Esophagus squamous epithelium (tissue), 5 donors: Measurements from ENCODE around the gene SLC43A3. TPM values are rescaled to one million over a fixed set of nuclear protein-coding genes. Genes with fewer than 3 reads are reported as not detected.

Experiments
- DNase-seq: peaks from one replicate; lab custom pipeline; 2025; lab: John Stamatoyannopoulos, UW
- H3K27ac ChIP-seq, 4 donors: fragments of 200-600 bp; sonication (generic); one replicate each; pipeline ENCODE4 v1.5.1; 2016 to 2019; ENCODE audit warnings: mild to moderate bottlenecking in 1 of 4
- H3K27me3 ChIP-seq, 4 donors: fragments of 200-600 bp; sonication (generic); 1 replicate in 3 of 4; 2 replicates in 1 of 4; pipeline versions ENCODE4 v1.5.1 to v1.6.0; 2017 to 2021; ENCODE audit warnings: antibody characterized with exemption in 1 of 4
- H3K36me3 ChIP-seq, 3 donors: fragments of 200-600 bp; sonication (generic); one replicate each; pipeline ENCODE4 v1.5.1; 2016 to 2019
- H3K4me1 ChIP-seq, 3 donors: fragments of 200-600 bp; sonication (generic); one replicate each; pipeline ENCODE4 v1.5.1; 2017 to 2019
- H3K4me3 ChIP-seq, 4 donors: fragments of 200-600 bp; sonication (generic); 1 replicate in 3 of 4; 2 replicates in 1 of 4; pipeline ENCODE4 v1.5.1; 2016 to 2019; ENCODE audit warnings: mild to moderate bottlenecking in 2 of 4, moderate library complexity in 1 of 4
- H3K9me3 ChIP-seq, 3 donors: fragments of 200-600 bp; sonication (generic); one replicate each; pipeline ENCODE4 v1.5.1; 2016 to 2019
- CTCF ChIP-seq, 6 experiments: fragments of 450-650 bp in 4 of 6; fragments of 200-600 bp in 2 of 6; sonication (generic) in 2 of 6; IDR thresholded peaks; one replicate each; pipeline ENCODE4 v1.5.1; 2016 to 2019; ENCODE audit warnings: antibody characterized with exemption in 6 of 6, mild to moderate bottlenecking in 4 of 6, moderate library complexity in 4 of 6
- POLR2A ChIP-seq, 4 donors: fragments of 450-650 bp; IDR thresholded peaks; one replicate each; pipeline ENCODE4 v1.6.1; 2017; ENCODE audit warnings: antibody characterized with exemption in 4 of 4, mild to moderate bottlenecking in 4 of 4, moderate library complexity in 3 of 4
- WGBS, 2 donors: methylation state at CpG; one replicate each; pipeline ENCODE4 v1.1.5; 2018; 5-methylcytosine and 5-hydroxymethylcytosine counted together
- intact Hi-C: fragments of 100-400 bp; cut with DNase I; formaldehyde crosslinking; loops from one replicate; pipeline ENCODE4 v1.15.0; 2022
- total RNA-seq, 4 donors: library from RNA; depleted of rRNA; stranded (reverse); fragments of >200 nt; gene quantifications; one replicate each; pipeline ENCODE4 v1.1.0, GENCODE V29; 2016
- donor health status: DM: yes; HTN: yes; CAD: no.

SLC43A3 gene
- total RNA-seq, 4 donors from 2014 or later, result 54.1 to 90.9 (median 75.6) TPM

- Histone ChIP-seq H3K36me3 (peaks cover 0 to 27% (median 4%) of the 10 kb centered on the region in 3 donors), H3K4me1 (peaks cover 0 to 22% (median 12%) of the 10 kb centered on the region in 3 donors), H3K9me3 (no peaks in the 10 kb centered on the region), H3K27me3 (no peaks in the 10 kb centered on the region), H3K4me3 (no peak overlapping the region), H3K27ac (no peak overlapping the region)
- 59 to 66% methylated on average over 5 to 6 of the region's 6 CpGs for WGBS, 2 donors
- no peak for DNase-seq
- intact Hi-C loops, result no loop called here
- TF ChIP-seq CTCF (IDR thresholded peaks at IDR 0.05) (no peak), POLR2A (IDR thresholded peaks at IDR 0.05) (no peak)
Observed at GRCh38 chr11:57402188-57403002, 24.5 kb downstream of the SLC43A3 start.

- intact Hi-C loops, result no loop called here
- no peak overlapping the region for H3K4me3 ChIP-seq
Observed at GRCh38 chr11:57399972-57400578, 26.8 kb downstream of the SLC43A3 start.

GRCh38 chr11:57399221-57399620 is 27.7 kb downstream of the SLC43A3 start:
- H3K36me3 ChIP-seq, result peaks cover 0 to 2% (median 0%) of the 10 kb centered on the region in 3 donors
- H3K9me3 ChIP-seq, result no peaks in the 10 kb centered on the region
- 62 to 81% methylated on average over 5 of the region's 5 CpGs for WGBS, 2 donors
- H3K4me1 ChIP-seq, result no peaks in the 10 kb centered on the region
- TF ChIP-seq POLR2A (IDR thresholded peaks at IDR 0.05) (no peak), CTCF (IDR thresholded peaks at IDR 0.05) (no peak)
- no peak for DNase-seq
- no peak overlapping the region for H3K4me3 ChIP-seq
- H3K27ac ChIP-seq, result no peak overlapping the region
- H3K27me3 ChIP-seq, result no peaks in the 10 kb centered on the region
- intact Hi-C loops, result no loop called here

More at GRCh38 chr11:57399972-57400578, 26.8 kb downstream of the SLC43A3 start:
- no peak for DNase-seq
- H3K4me1 ChIP-seq, result no peaks in the 10 kb centered on the region
- H3K27me3 ChIP-seq, result no peaks in the 10 kb centered on the region
- WGBS, 2 donors, result 78 to 88% methylated on average over 4 of the region's 4 CpGs
- peaks cover 0 to 4% (median 0%) of the 10 kb centered on the region in 3 donors for H3K36me3 ChIP-seq
- no peak for TF ChIP-seq POLR2A (IDR thresholded peaks at IDR 0.05)
- TF ChIP-seq CTCF (IDR thresholded peaks at IDR 0.05), result no peak
- H3K27ac ChIP-seq, result no peak overlapping the region
- no peaks in the 10 kb centered on the region for H3K9me3 ChIP-seq

- H3K4me3 ChIP-seq, result no peak overlapping the region
- WGBS, 2 donors, result 76 to 80% methylated on average over 4 of the region's 4 CpGs
- no peaks in the 10 kb centered on the region for H3K9me3 ChIP-seq
- TF ChIP-seq CTCF (IDR thresholded peaks at IDR 0.05) (no peak), POLR2A (IDR thresholded peaks at IDR 0.05) (no peak)
- H3K27me3 ChIP-seq, result no peaks in the 10 kb centered on the region
- intact Hi-C loops, result no loop called here
- no peak for DNase-seq
- H3K27ac ChIP-seq, result no peak overlapping the region
- no peaks in the 10 kb centered on the region for H3K36me3 ChIP-seq
- H3K4me1 ChIP-seq, result no peaks in the 10 kb centered on the region
Observed at GRCh38 chr11:57397394-57397990, 29.4 kb downstream of the SLC43A3 start.

- DNase-seq, result no peak
- intact Hi-C loops, result no loop called here
- WGBS, 2 donors, result 66 to 67% methylated on average over 2 of the region's 2 CpGs
- Histone ChIP-seq H3K36me3 (no peaks in the 10 kb centered on the region), H3K9me3 (no peaks in the 10 kb centered on the region), H3K4me3 (no peak overlapping the region), H3K4me1 (no peaks in the 10 kb centered on the region), H3K27me3 (no peaks in the 10 kb centered on the region), H3K27ac (no peak overlapping the region)
- TF ChIP-seq POLR2A (IDR thresholded peaks at IDR 0.05) (no peak), CTCF (IDR thresholded peaks at IDR 0.05) (no peak)
Observed at GRCh38 chr11:57396744-57397143, 30.2 kb downstream of the SLC43A3 start.
